Femur (tissue), 1 donor: Measurements from ENCODE around the gene CD44.
"Not testable (repeated sequence)": the region's sequence is repeated elsewhere in the genome, so short reads cannot be mapped to it uniquely, and the experiment has no call there.

Source experiments
- DNase-seq: peaks from one replicate; pipeline ENCODE4 v3.0.0-alpha.2; 2017

The CD44 gene

DNA sequence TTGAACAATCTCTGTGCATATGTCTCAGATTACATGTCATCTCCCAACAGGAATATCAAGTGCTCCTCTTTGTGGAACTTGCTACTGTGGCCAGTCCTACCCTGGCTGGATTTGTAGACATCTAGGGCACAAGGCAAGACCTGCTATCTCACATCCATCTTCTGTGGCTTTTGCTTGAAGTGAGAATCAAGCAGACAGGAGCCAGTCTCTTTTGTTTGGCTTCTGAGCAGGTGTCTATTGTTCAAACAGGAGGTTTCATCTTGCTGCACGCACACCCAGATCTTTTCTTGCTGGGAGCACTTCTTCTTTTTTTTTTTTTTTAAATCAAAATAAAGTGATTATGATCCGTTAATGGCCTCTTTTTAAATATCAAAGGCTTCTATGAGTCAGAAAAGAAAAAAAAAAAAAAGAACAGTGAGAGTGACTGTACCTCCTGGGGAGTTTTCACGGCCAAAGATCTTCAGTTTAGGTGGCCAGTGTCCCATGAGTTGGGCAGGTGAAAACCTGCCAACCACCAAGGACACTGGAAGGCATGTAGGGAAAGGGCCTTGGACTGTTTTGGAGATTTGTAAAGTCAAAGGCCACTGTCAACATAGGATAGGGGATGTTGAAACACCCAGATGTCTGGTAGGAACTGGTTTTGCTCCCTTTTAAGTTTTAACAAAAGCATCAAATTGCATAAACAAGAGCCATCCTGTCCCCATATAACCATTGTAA, 78.1 kb downstream of the CD44 start:
- no peak for DNase-seq

DNA sequence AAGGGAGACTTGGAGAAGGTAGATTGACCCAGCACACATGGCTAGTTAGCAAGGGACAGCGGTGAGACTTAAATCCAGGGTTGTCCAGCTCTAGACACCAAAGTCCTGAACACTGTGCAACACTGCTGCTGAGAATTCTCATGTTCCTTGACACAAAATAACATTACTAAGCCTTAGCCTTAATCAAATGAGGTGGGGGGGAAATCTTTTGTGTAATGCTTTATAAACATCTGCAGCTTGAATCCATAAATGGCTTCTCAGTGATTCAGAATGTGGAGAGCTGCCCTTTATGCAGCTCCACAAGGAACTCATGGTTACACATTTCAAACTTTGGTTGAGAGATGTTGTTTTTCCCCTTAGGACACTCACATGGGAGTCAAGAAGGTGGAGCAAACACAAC, 80.0 kb downstream of the CD44 start:
- DNase-seq: no peak

DNA sequence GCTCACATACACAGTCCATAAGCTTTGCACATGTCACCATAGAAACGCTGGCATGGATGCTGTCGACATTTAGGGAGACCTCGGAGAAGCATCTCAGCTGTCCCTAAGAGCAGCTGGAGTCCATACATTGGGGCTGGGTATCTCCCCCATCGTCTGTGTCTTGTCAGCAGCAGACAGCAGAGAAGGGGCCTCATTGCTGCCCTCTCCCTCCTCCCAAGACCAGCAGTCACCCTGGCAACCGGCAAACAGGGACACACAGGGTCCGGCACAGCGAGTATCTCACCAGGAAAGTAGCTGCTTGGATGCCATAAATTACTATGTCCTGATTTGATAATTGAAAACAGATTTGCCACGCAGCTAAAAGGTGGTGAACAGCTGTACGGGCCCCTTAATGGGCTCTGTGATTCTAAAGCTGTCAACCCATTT, 84.4 kb downstream of the CD44 start:
- peak; percentile 86 for DNase-seq

DNA sequence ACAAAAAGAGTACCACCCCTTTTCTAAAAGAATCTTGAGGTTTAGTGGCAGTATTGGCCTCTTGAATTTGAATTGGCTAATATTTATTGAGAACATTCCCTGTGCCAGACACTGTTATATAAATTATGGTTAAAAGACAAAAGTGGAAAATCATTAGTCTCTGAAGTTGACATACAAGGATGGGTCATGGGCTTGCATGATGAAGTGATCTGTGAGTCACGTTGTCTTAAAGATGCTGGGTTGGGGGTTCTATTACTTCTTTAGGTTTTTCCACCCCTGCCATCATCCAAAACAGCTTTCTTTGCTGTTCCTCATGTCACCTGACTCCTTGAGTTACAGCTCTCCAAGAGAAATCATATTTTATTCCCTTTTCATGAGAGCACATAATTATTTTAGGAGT, 85.0 kb downstream of the CD44 start:
- no peak for DNase-seq

DNA sequence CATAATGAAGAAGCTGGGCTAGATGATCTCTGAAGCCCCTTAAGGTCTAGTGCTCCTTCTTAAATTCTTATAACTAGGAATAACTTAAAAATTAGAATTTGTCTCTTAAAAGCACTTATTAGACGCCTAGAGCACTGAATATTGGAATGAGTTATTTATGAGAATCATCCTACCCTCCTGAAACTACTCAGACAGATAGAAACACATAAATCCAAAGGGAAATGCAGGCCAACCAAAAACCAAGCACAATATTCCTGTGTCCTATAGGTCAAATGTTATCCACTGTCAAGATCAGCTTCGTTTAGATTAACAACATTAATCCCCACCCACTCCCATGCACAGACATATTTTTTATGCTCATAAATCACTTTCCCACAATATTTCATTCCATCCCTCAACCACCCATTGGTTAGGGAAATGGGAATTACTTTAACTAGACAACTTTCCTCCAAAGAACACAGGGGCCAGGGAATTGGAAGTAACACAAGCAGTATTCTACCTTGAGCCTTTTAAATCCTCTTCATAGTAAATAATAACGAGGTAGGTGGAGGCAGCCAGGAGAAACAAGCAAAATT, 87.1 kb downstream of the CD44 start:
- no peak for DNase-seq

DNA sequence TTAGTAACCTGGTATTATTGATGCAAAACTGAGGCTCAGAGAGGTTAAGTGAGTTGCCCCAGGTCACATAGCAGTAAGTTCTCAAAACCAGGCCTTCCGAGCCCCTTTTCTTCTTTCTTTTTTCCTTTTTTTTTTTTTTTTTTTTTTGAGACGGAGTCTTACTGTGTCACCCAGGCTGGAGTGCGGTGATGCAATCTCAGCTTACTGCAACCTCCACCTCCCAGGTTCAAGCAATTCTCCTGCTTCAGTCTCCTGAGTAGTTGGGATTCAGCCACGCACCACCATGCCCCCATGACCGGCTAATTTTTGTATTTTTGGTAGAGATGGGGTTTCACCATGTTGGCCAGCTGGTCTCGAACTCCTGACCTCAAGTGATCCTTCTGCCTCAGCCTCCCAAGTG, 87.8 kb downstream of the CD44 start:
- not testable (repeated sequence) for DNase-seq

DNA sequence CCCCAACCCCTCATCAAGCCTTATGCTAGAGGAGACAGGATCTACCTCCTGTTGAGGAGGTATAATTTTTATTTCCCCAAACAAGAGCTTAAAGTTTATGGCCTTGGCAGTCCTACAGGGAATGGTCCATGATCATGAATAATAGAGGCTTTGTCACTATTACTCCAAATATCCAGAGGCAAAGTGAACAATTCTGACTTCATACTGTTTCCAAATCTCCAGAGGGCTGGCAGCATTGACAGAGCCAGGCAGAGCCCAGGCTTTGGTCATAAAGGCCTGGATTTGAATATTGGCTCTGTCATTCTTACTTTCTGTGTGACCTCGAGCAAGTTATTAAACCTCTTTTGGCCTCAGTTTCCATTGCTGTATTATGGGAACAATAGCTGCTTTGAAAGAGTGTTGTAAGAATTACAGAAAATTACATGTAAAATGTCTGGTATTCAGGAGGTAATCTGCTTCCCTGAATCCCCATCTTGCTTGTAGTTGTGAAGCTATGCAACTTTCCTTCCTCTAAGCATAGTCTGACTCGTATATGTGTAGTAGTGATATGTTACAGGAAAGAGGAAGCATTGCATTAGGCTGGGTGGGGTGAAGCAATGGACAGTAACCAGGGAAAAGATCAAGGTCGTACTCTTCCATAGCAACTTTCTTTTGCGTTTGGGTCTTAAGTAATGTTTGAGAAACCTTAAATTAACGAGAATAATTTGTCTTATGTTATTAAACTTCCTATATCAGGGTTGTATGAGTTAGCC, 88.8 kb downstream of the CD44 start:
- no peak for DNase-seq

DNA sequence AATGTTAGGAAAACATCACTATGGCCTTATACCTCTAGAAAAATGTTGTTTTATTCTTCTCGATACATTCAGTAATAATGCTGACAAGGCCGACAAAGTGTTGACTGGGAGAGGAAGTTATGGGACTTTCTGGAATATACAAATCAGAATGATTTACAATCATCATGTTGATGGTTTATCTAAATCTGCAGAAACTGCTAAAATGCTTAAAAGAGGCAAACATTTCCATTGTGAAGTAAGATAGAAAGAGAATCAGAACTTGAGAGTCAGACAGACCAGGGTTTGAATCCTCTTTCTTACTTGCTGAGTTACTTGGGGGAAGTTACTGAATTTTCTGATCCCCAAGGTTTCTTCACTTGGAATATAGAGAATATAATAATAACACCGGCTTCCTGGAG, 89.4 kb downstream of the CD44 start:
- no peak for DNase-seq

DNA sequence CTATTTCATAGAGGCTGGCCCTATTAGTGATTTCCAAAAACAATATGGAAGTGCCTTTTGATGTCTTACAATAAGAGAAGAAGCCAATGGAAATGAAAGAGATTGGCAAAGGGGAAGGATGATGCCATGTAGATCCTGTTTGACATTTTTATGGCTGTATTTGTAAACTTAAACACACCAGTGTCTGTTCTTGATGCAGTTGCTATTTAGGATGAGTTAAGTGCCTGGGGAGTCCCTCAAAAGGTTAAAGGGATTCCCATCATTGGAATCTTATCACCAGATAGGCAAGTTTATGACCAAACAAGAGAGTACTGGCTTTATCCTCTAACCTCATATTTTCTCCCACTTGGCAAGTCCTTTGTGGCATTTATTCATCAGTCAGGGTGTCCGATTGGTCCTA, 91.4 kb downstream of the CD44 start:
- DNase-seq: no peak

DNA sequence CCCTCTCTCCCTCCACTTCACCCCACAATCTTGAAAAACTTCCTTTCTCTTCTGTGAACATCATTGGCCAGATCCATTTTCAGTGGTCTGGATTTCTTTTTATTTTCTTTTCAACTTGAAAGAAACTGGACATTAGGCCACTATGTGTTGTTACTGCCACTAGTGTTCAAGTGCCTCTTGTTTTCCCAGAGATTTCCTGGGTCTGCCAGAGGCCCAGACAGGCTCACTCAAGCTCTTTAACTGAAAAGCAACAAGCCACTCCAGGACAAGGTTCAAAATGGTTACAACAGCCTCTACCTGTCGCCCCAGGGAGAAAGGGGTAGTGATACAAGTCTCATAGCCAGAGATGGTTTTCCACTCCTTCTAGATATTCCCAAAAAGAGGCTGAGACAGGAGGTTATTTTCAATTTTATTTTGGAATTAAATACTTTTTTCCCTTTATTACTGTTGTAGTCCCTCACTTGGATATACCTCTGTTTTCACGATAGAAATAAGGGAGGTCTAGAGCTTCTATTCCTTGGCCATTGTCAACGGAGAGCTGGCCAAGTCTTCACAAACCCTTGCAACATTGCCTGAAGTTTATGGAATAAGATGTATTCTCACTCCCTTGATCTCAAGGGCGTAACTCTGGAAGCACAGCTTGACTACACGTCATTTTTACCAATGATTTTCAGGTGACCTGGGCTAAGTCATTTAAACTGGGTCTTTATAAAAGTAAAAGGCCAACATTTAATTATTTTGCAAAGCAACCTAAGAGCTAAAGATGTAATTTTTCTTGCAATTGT, 92.3 kb downstream of the CD44 start:
- DNase-seq: no peak

DNA sequence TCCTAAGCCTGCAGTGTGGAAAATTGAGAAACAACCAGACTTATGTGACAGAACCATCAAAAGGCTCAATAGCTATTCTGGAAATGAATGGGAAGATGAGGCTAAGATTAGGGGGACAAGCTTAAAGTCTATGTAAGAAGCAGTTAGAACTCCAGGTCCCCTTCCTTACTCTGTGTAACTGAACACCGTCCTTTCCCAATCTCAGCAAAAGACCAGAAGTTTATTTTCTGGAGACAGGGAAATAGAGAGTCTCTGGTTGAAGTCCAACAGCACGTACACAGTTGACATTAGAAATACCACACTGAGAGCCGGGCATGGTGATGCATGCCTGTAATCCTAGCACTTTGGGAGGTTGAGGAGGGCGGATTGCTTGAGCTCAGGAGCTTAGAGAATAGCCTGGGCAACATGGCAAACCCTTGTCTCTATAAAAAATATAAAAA, 93.9 kb downstream of the CD44 start:
- DNase-seq: no peak

DNA sequence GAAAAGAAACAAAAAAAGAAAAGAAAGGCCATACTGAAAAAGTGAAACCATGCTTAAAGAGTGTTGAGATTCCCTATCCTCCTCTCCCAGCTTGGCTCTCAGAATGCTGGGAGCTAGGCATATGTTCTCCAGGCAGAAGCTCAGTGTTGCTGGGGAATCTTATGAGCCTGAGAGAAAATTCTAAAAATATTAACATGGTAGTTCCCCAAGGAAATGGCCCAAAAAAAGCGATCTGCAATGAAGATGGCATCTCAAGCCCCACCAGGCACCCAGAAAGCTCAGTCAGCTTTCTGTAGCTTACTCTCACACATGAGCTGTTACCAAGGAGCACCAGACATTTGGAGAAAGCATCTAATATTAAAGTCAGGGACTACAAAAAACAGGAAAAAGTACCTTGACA, 94.5 kb downstream of the CD44 start:
- no peak for DNase-seq

DNA sequence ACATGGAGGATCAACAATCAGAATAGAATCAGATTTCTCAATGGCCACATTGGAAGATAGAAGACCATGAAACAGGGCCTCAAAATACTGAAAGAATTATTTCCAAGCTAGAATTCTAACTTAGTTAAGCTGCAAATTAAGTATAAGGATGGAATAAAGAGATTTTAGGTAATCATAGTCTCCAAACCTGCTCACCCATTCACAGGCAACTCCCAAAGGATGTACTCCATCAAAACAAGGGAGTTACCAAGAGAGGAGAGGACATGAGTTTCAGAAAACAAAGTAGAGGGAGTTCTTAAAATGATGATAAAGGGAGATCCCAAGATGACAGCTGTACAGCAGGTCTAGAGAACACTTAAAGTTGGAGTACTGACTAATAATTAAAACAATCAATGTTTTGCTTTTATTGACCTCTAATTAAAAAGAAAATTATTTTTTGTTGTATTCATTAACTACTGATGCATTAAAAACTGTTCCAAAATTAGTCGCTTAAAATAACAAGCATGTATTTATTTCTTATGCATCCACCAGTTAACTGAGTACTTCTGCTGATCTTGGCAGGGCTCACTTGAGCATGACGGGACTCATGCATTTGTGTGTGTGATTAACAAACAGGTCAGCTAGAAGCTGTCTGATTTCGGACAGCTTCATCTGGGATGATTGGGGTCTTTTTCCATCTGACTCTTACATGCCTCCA, 95.6 kb downstream of the CD44 start:
- DNase-seq: no peak

DNA sequence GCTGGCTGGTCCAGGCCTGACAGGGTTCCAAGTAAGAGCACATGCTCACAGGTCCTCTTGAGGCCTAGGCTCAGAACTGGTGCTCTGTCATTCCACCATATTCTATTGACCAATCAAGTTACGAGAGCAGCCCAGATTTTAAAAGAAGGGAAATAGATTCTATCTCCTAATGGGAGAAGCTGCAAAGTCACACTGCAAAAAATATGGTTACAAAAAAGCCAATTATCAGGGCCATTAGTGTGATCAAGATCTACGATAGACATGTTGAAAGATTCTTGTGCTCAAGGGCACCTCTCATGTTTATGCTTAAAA, 96.1 kb downstream of the CD44 start:
- DNase-seq: no peak

DNA sequence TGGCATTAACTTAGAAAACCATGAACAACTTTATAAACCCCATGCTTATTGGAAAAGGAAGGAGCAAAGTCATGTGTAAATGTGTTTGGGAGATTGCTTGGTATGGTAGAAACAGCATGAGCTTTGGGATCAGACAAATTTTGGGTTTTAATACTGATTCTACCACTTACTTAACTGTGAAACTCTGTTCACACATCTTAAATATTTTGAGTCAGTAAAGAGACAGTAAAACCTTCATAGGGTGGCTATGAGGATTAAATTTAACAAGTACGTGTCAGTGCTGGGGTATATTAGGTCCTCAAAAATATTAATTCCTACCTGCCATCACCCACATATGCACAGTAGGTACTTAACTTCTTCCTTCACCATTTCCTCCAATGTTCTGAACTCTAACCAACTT, 96.5 kb downstream of the CD44 start:
- DNase-seq: no peak

DNA sequence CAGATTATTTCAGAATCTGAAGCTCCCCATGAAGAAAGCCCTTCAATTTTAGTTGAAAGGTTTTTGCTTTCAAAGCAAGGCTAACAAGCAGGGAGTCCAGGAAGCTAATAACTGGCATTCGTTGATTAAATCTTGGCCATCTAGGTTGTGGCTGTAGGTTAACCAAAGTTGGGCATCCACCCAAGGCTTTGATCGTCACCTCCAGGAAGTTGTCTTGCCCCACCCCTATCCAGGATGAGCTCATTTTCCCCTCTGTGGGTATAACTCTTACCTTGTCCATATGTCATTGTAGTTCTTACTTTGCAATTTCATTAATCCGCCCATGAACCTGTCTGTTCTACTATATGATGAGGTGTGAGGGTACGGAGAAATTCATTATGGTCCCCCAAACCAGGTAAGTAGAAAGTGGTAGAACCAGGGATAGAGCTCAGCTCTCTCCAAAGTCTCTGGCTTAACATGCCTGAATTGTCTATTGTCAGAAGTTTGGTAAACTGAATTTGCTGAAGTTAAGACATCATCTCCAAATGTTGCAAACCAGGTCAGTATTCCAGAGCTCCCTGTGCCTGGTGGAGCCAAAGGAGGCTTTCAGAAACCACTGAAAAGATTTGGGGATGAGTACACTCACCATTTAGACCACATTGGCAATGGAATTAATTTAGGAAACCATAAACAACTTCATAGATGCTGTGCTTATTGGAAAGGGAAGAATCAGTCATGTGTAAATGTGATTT, 97.1 kb downstream of the CD44 start:
- no peak for DNase-seq

DNA sequence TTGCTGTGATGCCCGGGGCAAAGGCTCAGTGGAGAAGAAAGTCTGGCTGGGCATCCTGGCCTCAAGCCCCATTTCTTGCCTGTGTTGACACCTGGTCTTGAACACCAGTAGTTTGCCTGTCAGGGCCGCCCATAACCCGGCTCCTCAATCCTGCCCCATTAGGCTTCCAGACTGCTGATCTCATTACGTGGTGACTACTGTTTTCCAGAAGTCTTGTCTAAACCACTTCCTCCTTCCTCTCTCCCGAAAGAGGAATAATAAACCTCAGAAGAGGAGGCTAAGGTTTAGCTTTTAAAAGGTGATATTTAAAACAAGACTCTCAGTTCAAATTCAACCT, 97.7 kb downstream of the CD44 start:
- DNase-seq: peak; percentile 26

DNA sequence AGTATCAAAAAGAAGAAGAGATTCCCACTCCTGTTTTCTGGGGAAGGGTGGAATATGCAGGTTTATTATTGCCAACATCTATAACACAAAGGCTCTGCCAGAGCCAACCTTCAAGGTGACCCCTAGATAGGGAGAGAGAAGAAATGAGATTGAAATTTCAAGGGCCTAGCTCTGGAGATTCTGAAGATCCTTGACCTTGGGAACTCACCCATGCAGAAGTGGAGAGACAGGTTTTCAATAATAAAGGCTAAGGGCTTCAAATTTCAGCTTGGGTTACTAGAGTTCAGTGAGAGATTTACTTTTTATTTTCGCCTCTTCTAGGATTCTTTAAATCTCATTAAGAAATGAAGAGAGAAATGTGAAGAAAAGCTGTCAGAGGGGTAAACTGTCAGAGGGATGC, 98.4 kb downstream of the CD44 start:
- DNase-seq: no peak

DNA sequence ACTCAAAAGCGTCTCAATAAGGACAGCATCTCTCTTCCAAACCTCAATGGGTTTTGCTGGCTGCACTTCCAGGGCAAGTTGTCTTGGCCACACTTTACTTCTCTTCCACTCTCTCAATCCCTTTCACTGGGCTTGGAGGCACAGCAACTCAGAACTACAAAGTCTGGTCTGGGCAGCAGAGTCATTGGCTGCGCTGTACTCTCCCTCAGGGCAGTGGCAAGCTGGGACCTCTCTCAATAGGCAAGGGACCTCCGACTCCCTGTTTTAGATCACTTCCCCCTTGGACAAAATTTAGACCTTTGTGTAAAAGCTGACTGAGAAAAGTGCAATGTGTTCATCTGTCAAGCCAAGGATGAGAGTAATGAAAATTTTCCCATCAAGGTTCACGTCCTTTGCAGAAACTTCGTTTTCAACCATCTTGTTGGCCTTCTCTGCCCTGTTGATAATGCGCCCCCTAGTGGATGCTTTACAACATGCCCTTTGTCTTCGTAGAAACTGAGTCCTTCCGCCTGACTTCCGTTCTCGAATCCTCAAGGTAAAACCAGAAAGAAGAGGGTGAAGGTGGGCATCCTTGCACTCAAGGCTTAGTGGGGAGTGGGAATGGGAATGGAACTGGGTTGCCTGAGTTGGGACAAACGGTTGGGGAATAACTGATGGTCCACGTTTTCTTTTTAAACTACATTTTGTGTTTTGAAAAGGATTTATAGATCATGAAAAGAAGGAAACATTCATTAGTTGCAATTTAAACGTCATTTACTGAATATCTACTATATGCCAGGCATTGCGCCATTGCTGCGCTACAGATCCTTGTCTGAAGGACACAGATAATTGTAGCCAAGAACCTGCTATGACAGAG, 99.1 kb downstream of the CD44 start:
- peak; percentile 50 for DNase-seq

DNA sequence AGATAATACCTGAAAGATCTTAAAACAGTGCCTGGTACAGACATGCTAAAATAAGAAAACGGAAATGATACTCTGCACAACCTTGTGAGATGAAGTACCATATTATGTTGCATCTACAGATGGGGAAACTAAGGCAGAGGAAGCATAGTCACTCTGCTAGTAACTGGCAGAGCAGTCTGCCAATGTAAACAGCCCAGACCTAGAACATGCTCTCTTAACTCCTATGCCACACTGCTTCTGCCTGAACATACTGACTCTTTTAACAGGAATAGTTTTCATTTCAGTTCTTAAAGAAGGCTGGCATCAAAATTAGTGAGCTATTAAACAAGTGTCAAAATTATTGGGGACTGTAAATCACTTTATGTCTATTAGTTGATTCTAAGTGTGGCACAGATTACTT, 99.9 kb downstream of the CD44 start:
- no peak for DNase-seq

DNA sequence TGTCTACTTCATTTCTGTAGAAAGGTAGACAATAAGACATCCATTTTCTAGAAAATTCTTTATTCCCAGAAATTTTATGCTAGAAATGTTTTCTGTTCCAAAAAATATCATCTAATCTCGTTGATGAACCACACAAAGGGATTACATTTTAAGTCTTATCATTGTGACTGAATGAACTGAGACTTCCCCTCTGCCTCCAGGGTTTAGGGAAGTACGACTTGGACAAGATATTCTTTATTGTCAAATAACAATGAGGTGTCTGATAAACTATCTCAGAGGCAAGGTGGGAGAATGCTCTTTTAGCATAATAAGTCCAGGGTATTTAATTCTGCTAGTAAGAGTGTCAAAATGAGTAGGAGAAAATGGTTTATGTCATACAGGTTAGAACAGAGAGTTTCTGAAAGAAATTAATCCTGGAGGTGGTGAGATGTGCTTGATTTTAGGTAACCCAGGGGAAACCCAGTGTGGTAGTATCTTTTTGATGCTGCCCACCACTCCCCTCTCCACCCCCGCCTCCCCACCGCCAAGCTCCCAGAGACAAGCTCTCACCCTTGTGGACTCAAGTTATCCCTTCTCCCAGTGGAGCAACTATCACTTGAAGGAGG, 100.6 kb downstream of the CD44 start:
- no peak for DNase-seq
